SW480 (cell line): ENCODE measurements around the gene SUCLG2.
A peak's percentile ranks its signal among the peaks of the same experiment; 100 is the strongest.

Experiments
- DNase-seq: peaks from one replicate; pipeline ENCODE4 v3.0.0-alpha.2; 2016; ENCODE audit warnings: low spot score

SUCLG2 gene

GRCh38 chr3:67384016-67384415 is 270.4 kb downstream of the SUCLG2 start:
- DNase-seq = no peak

- no peak for DNase-seq
Measured at GRCh38 chr3:67383379-67383778, 271.0 kb downstream of the SUCLG2 start.

- no peak for DNase-seq
Measured at GRCh38 chr3:67382536-67382935, 271.9 kb downstream of the SUCLG2 start.

GRCh38 chr3:67381667-67382272 is 272.6 kb downstream of the SUCLG2 start:
- DNase-seq = peak; percentile 17

GRCh38 chr3:67380118-67380517 is 274.3 kb downstream of the SUCLG2 start:
- DNase-seq = no peak

- DNase-seq = no peak
Measured at GRCh38 chr3:67377299-67377698, 277.1 kb downstream of the SUCLG2 start.

GRCh38 chr3:67376416-67376815 is 278.0 kb downstream of the SUCLG2 start:
- no peak for DNase-seq

- DNase-seq = no peak
Measured at GRCh38 chr3:67375976-67376375, 278.4 kb downstream of the SUCLG2 start.

GRCh38 chr3:67362686-67363085 is 291.7 kb downstream of the SUCLG2 start:
- DNase-seq = peak; percentile 29

GRCh38 chr3:67361770-67362169 is 292.6 kb downstream of the SUCLG2 start:
- no peak for DNase-seq

- no peak for DNase-seq
Measured at GRCh38 chr3:67361323-67361722, 293.1 kb downstream of the SUCLG2 start.

- peak; percentile 42 for DNase-seq
Measured at GRCh38 chr3:67357610-67358458, 296.6 kb downstream of the SUCLG2 start.

- peak; percentile 3 for DNase-seq
Measured at GRCh38 chr3:67349551-67350174, 304.7 kb downstream of the SUCLG2 start.

- DNase-seq = no peak
Measured at GRCh38 chr3:67346081-67346480, 308.3 kb downstream of the SUCLG2 start.

- no peak for DNase-seq
Measured at GRCh38 chr3:67335813-67336212, 318.6 kb downstream of the SUCLG2 start.

GRCh38 chr3:67334588-67334987 is 319.8 kb downstream of the SUCLG2 start:
- DNase-seq = no peak

GRCh38 chr3:67329358-67329757 is 325.1 kb downstream of the SUCLG2 start:
- peak; percentile 18 for DNase-seq

GRCh38 chr3:67327582-67327981 is 326.8 kb downstream of the SUCLG2 start:
- DNase-seq = no peak

- no peak for DNase-seq
Measured at GRCh38 chr3:67325231-67325630, 329.2 kb downstream of the SUCLG2 start.
